NCI-H446 (cell line): ENCODE measurements around the gene KCNAB1.
A peak's percentile ranks its signal among the peaks of the same experiment; 100 is the strongest.

Experiments used
- DNase-seq, 2 experiments: peaks; one replicate each; lab custom pipeline; 2025; lab: John Stamatoyannopoulos, UW

Gene KCNAB1

GRCh38 chr3:156321945-156322344 lies 201.6 kb downstream of the KCNAB1 start:
- no peak for DNase-seq

DNA sequence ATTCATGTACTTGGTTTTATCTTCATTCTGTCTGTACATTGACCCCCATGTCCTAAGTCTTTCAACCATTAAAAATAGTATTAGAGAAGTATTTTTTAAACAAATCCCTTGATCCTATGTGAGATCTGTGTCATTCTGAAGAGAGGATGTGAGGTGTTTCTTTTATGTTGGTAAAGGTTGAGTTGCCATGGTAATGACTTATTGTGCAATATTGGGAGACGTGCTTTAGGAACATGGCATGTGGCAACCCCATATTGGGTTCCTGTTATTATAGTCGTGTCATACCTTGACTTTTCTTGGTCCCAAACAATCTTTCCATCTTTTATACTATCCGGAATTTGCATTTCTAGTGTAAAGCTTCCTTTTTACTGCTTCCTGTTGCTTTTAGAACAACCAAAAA lies 203.1 kb downstream of the KCNAB1 start:
- no peak for DNase-seq

- DNase-seq: no peak
Observed at GRCh38 chr3:156330415-156330814, 210.0 kb downstream of the KCNAB1 start.

DNA sequence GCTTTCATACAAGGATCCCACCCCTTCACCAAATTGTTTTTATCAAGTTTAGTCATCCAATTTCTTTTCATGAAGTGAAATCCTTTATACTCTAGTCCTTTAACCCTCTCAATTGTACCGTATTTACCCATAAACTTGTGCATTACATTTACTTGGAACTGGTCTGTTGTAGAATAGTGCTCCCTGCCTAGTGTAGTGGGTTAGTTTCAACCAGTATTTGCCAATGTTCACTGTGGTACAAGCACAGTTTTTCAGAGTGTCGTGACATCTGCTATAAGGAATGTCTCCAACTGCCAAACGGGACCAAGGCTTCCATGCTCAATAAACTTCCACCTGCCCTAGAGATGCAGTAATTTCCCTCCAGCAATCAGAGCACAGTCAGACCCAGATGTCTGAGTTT lies 211.9 kb downstream of the KCNAB1 start:
- peak in 1 of 2 experiments; percentile 30 for DNase-seq

DNA sequence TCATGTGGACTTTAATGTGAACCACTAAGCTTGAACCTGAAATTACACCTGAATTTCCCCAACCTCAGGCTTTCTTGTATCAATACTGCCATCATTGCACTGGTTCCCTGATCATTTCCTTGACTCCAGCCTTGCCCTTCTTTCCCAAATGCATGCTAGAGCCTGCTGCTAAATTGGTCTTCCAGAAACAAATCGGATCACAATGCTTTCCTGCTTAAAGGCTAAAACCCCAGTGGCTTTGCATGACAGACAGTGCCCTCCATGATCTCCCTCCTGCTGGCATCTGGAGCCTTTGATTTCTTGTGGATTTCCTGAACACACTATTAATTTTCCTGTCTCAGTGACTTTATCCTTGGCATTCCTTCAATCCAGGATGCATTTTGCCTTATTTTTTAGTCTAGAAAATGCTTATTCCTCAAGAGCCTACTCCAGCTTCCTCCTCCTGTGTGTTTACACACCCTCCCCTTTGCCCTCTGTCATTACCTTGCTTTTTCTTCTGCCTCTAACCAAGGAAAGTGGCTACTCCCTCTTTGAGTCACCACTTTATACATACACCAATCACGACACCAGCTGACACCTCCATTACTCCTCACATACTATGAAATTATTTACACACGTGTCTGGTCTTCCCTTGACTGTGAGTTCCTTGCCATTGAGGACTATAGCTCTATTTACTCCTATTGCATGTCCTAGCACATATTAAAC lies 214.6 kb downstream of the KCNAB1 start:
- DNase-seq: no peak

- no peak for DNase-seq
Observed at GRCh38 chr3:156339491-156339890, 219.1 kb downstream of the KCNAB1 start.

GRCh38 chr3:156341332-156341731 lies 221.0 kb downstream of the KCNAB1 start:
- no peak for DNase-seq

DNA sequence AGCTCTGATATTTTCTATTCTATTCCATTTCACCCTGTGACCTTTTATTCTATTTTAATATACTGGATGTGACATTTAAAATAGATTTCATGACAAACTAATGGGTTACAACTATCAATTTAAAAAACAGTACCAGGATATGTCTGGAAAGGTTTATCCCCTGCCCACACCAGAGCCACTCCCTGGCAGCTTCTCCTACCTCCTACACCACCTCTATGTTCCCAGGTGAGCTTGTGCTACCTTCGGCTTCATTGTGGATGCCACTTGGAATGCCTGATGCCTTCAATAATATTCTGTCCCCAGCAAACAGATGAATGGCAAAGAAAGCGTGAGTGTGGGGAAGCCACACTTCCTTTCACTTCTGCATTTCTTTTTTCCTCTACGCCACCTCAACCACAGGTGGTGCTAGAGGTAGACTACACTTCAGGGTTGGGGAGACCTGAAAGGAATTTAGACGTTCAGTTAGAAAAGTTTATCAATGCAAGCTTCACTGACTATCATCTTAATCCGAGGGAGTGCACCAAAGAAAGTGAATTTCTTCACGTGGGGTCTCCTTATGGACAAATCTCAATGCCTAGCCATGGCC lies 221.5 kb downstream of the KCNAB1 start:
- DNase-seq: no peak

DNA sequence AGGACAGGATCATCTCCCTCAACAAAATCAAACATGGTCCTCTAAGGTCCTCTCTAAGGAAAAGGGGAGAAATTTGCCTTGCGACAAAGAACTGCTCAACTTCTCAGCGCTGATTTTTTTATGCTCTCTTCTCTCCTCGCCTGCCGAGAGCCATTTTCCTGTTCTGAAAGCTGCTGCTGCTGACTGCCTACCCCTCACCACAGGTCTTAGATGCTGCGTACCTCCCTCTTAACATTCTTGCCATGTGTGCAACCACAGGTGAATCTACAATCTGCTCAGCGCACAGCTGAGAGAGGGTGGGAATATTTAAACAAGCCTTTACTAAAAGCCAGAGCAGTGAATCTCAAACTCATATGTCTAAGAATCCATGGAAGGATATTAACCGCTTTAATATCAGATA lies 223.8 kb downstream of the KCNAB1 start:
- no peak for DNase-seq

DNA sequence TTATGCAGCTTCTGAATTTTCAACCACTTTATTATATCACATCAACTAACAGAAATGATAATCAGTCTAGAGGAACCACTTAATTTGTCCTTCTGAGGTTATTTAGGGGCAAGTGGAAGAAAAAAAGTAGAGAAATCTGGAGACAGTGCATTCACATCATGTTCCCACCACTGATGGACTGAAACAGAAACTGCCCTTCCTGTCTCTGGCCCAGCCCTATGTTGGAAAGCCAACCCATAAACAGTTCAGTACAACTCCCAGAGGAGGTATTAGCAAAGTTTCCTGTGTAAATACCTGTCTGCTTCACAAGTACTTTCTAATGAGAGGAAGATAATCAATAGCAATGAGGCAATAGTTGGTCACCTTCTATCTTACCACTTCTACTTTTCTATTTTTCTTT lies 228.7 kb downstream of the KCNAB1 start:
- DNase-seq: no peak

- no peak for DNase-seq
Observed at GRCh38 chr3:156349978-156350377, 229.6 kb downstream of the KCNAB1 start.

- DNase-seq: no peak
Observed at GRCh38 chr3:156350781-156351180, 230.4 kb downstream of the KCNAB1 start.

DNA sequence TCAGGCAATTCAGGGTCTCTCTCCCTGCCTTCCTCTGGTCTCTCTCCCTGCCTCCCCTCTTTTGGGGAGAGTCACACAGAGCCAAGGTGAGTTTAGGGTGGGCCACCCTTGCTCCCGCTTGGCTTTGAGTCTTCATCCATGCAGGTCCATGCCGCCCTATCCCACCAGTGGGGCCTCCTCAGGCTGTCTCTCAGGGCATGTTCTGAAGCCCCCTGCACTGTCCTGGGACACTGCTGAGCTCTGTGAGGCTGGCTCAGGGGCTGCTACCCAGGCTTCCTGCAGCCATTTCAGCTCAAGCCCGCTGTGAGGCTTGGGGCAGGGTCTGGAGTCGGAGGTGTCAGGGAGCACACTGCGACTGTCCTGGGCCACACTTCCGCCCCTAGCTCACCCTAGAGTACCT lies 231.4 kb downstream of the KCNAB1 start:
- DNase-seq: no peak

- DNase-seq: no peak
Observed at GRCh38 chr3:156352728-156353127, 232.3 kb downstream of the KCNAB1 start.

GRCh38 chr3:156353563-156353962 lies 233.2 kb downstream of the KCNAB1 start:
- no peak for DNase-seq

GRCh38 chr3:156356537-156357363 lies 236.4 kb downstream of the KCNAB1 start:
- DNase-seq: no peak

DNA sequence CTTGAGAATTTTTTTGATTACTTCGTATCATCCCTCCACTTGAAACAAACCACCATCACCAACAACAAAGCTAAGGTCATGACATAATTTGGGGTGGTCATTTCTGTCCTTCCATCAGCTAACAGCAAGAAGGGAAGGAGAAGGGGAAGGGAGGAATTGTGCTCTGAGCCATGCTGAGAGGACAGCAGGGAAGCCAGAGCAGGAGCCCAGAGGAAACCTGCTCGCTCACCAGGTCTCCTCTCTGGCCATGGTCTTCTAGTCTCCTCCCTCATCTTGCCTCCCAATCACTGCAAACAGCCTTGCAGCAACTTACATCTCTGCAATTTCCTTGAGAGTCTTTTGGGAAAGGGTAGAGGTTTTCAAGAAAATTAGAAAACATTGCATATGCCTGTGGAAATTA lies 237.9 kb downstream of the KCNAB1 start:
- no peak for DNase-seq

DNA sequence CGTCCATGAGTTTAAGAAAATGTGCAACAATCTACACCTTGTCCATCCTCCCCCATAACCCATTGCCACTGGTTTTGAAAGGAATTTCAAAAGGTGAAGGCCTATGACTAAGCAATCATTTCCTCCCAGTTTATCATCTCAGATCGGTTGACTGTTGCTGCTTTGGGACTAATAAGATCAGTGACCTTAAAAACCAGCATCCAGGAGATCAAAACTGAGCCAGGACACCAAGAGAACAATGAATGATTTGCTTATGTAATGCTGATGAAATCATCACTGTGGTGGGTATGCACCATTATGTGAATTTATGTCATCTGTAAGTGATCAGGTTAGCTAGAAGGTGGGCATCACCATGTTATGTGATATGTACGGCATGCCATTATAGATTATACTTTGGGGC lies 239.0 kb downstream of the KCNAB1 start:
- DNase-seq: no peak

DNA sequence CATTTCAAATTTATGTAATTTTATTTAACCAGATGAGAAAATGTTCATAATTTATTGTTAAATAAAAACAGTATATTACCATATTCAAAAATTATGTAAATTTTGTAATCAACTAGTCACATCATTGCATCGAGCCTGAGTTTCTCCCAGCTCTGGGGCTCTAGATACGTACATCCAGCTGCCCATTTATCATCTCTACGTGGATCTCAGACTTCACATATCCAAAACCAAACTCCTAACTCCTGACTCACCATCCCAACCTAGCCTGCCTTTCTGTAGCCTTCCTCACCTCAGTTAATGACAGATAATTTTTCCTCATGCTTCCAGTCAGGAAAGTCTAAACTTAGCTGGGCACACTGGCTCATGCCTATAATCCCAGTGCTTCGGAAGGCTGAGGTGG lies 239.7 kb downstream of the KCNAB1 start:
- DNase-seq: no peak

GRCh38 chr3:156360963-156361362 lies 240.6 kb downstream of the KCNAB1 start:
- DNase-seq: no peak

GRCh38 chr3:156366559-156366958 lies 246.2 kb downstream of the KCNAB1 start:
- no peak for DNase-seq

- no peak for DNase-seq
Observed at GRCh38 chr3:156368189-156368588, 247.8 kb downstream of the KCNAB1 start.

DNA sequence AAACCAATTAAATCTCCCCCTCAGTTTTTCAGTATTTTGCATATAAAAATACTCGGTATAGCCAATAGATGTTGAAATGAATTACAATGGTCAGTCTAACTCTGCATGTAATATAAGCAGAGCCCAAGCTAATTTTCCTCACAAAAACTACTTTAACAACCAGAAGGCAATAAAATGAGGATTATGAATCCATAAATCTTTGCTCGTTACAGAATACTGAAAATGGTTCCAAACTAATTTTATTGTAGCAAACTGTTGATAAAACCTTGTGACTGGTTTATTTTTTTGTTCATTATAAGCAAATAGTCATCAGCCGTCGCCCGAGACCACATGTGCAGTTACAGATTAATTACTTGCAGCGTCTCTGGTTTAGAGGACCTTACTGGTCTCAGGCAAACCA lies 251.3 kb downstream of the KCNAB1 start:
- DNase-seq: no peak
